Measurements from ENCODE around the gene ARHGEF4.
"Not testable (repeated sequence)": the region's sequence is repeated elsewhere in the genome, so short reads cannot be mapped to it uniquely, and the experiment has no call there.

- TF ChIP-seq CTCF (conservative IDR thresholded peaks at IDR 0.05); EZH2 (IDR thresholded peaks at IDR 0.05; ENCODE audit: low read depth): not testable (repeated sequence)
These were observed 155.3 kb downstream of the ARHGEF4 start for GRCh38 chr2:130992003-130992402.
